OCI-LY1 (cell line): ENCODE measurements around the gene C9orf43.

Experiments
- H2AFZ ChIP-seq: fragments of 200-600 bp; sonication (generic), shearing (Covaris generic); 2 replicates; pipeline ENCODE4 v1.6.0; 2014; ENCODE audit warnings: antibody characterized with exemption, mild to moderate bottlenecking, low read length
- H3F3A ChIP-seq: fragments of 200-600 bp; sonication (generic), shearing (Covaris generic); 2 replicates; pipeline ENCODE4 v1.6.0; 2014; ENCODE audit warnings: mild to moderate bottlenecking, antibody characterized with exemption, low read length, moderate library complexity; ENCODE audit not compliant: insufficient read depth
- H3K27ac ChIP-seq: fragments of 200-600 bp; sonication (generic); 2 replicates; pipeline ENCODE4 v1.5.1; 2014; ENCODE audit warnings: low read length, mixed run types, mild to moderate bottlenecking, low read depth; ENCODE audit not compliant: poor library complexity, severe bottlenecking
- H3K27me3 ChIP-seq: fragments of 200-600 bp; sonication (generic); 2 replicates; pipeline ENCODE4 v1.6.0; 2014; ENCODE audit warnings: antibody characterized with exemption, mild to moderate bottlenecking, low read length, moderate library complexity; ENCODE audit not compliant: insufficient read depth
- H3K36me3 ChIP-seq: fragments of 200-600 bp; sonication (generic); 2 replicates; pipeline ENCODE4 v1.6.1; 2014; ENCODE audit warnings: mild to moderate bottlenecking, antibody characterized with exemption, low read length, moderate library complexity, mixed read lengths; ENCODE audit not compliant: insufficient read depth
- H3K4me1 ChIP-seq: fragments of 200-600 bp; sonication (generic); 2 replicates; pipeline ENCODE4 v1.5.1; 2014; ENCODE audit warnings: mild to moderate bottlenecking, low read length, moderate library complexity; ENCODE audit not compliant: insufficient read depth, severe bottlenecking
- H3K4me2 ChIP-seq: fragments of 200-600 bp; sonication (generic), shearing (Covaris generic); 2 replicates; pipeline ENCODE4 v1.6.1; 2014; ENCODE audit warnings: low read length
- H3K4me3 ChIP-seq: fragments of 200-600 bp; sonication (generic); 2 replicates; pipeline ENCODE4 v1.5.1; 2014; ENCODE audit warnings: low read length, low read depth, mild to moderate bottlenecking, mixed read lengths; ENCODE audit not compliant: poor library complexity, severe bottlenecking
- H3K79me2 ChIP-seq: fragments of 200-600 bp; shearing (Covaris generic); 2 replicates; pipeline ENCODE4 v1.6.1; 2016; ENCODE audit warnings: mixed run types, low read length, mixed read lengths; ENCODE audit not compliant: insufficient read depth
- H3K9ac ChIP-seq: fragments of 200-600 bp; sonication (generic), shearing (Covaris generic); 2 replicates; pipeline ENCODE4 v1.6.1; 2014; ENCODE audit warnings: mild to moderate bottlenecking, low read length, mixed read lengths
- H3K9me2 ChIP-seq: fragments of 200-600 bp; sonication (generic), shearing (Covaris generic); 2 replicates; pipeline ENCODE4 v1.6.1; 2014; ENCODE audit warnings: low read depth, mild to moderate bottlenecking, low read length, mixed read lengths
- H3K9me3 ChIP-seq: fragments of 200-600 bp; shearing (Covaris generic); 2 replicates; pipeline ENCODE4 v1.6.1; 2014; ENCODE audit warnings: low read length, mixed read lengths
- H4K20me1 ChIP-seq: fragments of 200-600 bp; sonication (generic), shearing (Covaris generic); 2 replicates; pipeline ENCODE4 v1.6.0; 2016; ENCODE audit warnings: mild to moderate bottlenecking, low read length; ENCODE audit not compliant: insufficient read depth
- EZH2 ChIP-seq: fragments of 200-600 bp; sonication (generic), shearing (Covaris generic); IDR thresholded peaks from 2 replicates; pipeline ENCODE4 v1.8.0; 2017; ENCODE audit warnings: borderline replicate concordance, mixed run types, mild to moderate bottlenecking, antibody characterized with exemption, low read length, moderate library complexity, mixed read lengths
- TF ChIP-seq, protein P1 (sequence below): fragments of 200-600 bp; sonication (generic), shearing (Covaris generic); IDR thresholded peaks from 2 replicates; pipeline ENCODE4 v1.5.1; 2017; ENCODE audit warnings: mild to moderate bottlenecking, antibody characterized with exemption, low read length, moderate library complexity, mixed read lengths

The C9orf43 gene

DNA sequence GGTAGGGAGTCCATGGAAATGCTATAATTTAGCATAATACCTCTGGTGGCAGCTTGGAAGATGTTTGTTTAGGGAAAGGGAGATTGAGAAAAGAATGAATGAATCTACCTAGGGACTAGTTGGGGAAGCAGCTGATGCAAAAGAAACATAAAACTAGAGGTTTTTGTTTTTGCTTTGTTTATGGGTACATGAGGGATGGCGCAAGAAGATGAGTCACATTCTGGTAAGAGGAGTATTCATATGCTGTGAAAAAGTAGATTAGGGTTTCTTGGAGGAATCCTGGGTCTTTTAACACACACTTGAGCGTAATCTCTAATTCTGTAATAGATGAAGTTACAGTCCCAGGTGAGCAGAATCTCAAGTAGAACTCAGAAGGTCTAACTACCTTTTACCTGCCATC, 17.1 kb downstream of the C9orf43 start:
- H3F3A ChIP-seq: no peaks in the 10 kb centered on the region
- no peaks in the 10 kb centered on the region for H3K9me3 ChIP-seq
- H3K4me2 ChIP-seq: no peak overlapping the region
- H3K27me3 ChIP-seq: no peaks in the 10 kb centered on the region
- H3K9me2 ChIP-seq: no peaks in the 10 kb centered on the region
- no peak overlapping the region for H2AFZ ChIP-seq
- no peak overlapping the region for H3K4me3 ChIP-seq
- no peaks in the 10 kb centered on the region for H3K79me2 ChIP-seq
- no peaks in the 10 kb centered on the region for H3K4me1 ChIP-seq
- no peaks in the 10 kb centered on the region for H3K36me3 ChIP-seq
- no peak overlapping the region for H3K9ac ChIP-seq
- H4K20me1 ChIP-seq: no peaks in the 10 kb centered on the region
- TF ChIP-seq, protein P1, sequence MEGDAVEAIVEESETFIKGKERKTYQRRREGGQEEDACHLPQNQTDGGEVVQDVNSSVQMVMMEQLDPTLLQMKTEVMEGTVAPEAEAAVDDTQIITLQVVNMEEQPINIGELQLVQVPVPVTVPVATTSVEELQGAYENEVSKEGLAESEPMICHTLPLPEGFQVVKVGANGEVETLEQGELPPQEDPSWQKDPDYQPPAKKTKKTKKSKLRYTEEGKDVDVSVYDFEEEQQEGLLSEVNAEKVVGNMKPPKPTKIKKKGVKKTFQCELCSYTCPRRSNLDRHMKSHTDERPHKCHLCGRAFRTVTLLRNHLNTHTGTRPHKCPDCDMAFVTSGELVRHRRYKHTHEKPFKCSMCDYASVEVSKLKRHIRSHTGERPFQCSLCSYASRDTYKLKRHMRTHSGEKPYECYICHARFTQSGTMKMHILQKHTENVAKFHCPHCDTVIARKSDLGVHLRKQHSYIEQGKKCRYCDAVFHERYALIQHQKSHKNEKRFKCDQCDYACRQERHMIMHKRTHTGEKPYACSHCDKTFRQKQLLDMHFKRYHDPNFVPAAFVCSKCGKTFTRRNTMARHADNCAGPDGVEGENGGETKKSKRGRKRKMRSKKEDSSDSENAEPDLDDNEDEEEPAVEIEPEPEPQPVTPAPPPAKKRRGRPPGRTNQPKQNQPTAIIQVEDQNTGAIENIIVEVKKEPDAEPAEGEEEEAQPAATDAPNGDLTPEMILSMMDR: no peak
- TF ChIP-seq EZH2: no peak
- H3K27ac ChIP-seq: no peak overlapping the region

DNA sequence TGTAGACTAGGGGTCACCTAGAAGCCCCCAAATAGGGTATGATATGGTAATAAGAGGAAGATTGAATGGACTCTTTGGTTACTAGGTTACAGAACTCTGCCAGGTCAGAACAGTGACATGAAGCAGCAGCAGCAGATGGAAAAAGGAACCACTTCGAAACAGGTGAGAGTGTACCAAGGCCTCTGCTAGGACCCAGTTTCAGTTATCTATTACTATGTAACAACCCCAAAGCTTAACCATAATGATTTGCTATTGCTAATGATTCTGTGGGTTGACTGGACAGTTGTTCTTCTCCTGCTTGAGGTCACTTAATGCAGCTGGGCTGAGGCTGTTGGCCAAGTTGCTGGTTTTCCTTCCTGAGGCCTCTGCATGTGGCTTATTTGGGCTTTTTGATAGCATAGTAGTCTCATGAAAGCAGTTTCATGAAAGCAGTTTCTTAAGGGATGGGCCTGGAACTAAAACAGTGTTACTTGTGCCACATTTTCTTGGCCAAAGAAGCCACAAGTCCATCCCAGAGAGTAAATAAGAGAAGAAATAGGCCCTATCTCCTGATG, 17.6 kb downstream of the C9orf43 start:
- H3K27ac ChIP-seq: no peak overlapping the region
- H3F3A ChIP-seq: no peaks in the 10 kb centered on the region
- H3K9me2 ChIP-seq: no peaks in the 10 kb centered on the region
- H3K4me1 ChIP-seq: no peaks in the 10 kb centered on the region
- no peaks in the 10 kb centered on the region for H4K20me1 ChIP-seq
- no peaks in the 10 kb centered on the region for H3K9me3 ChIP-seq
- H3K79me2 ChIP-seq: no peaks in the 10 kb centered on the region
- no peak overlapping the region for H3K9ac ChIP-seq
- no peak overlapping the region for H3K4me2 ChIP-seq
- H3K27me3 ChIP-seq: no peaks in the 10 kb centered on the region
- no peak overlapping the region for H3K4me3 ChIP-seq
- no peak for TF ChIP-seq EZH2
- TF ChIP-seq, protein P1: no peak
- H2AFZ ChIP-seq: no peak overlapping the region
- H3K36me3 ChIP-seq: no peaks in the 10 kb centered on the region

DNA sequence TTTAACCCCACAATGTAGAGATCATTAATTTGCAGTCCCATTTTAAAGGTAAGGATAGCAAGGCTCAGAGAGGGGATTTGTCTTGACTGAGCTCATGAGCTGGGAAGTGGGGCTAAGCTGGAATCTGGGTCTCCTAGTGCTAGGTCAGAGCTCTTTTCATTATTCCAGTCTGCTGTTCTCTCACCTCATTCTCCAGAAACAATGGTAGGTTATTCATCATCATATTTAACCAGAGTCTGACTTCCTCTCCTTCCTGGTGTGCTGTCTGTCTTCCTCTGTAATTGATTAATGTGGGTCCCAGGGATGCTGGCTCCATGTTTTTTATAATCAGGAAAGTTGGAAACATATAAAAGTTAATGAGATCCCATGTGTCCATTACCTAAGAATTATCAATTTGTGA, 20.6 kb downstream of the C9orf43 start:
- Histone ChIP-seq H3K27ac (no peak overlapping the region), H4K20me1 (no peaks in the 10 kb centered on the region), H3K4me3 (no peak overlapping the region), H3K27me3 (no peaks in the 10 kb centered on the region), H3K36me3 (no peaks in the 10 kb centered on the region), H2AFZ (no peak overlapping the region), H3K79me2 (no peaks in the 10 kb centered on the region), H3K9me3 (no peaks in the 10 kb centered on the region), H3K4me1 (no peaks in the 10 kb centered on the region), H3F3A (no peaks in the 10 kb centered on the region), H3K4me2 (no peak overlapping the region), H3K9ac (no peak overlapping the region), H3K9me2 (no peaks in the 10 kb centered on the region)
- TF ChIP-seq, protein P1: no peak
- no peak for TF ChIP-seq EZH2
